Measurements from ENCODE around the gene CLDND2. TPM values are rescaled to one million over a fixed set of nuclear protein-coding genes. Genes with fewer than 3 reads are reported as not detected.
A peak's percentile ranks its signal among the peaks of the same experiment; 100 is the strongest.
"Not testable (repeated sequence)": the region's sequence is repeated elsewhere in the genome, so short reads cannot be mapped to it uniquely, and the experiment has no call there.

Gene CLDND2
- not detected for total RNA-seq

- DNase-seq, result no peak
Observed at GRCh38 chr19:51368366-51369282, at the start of gene CLDND2. TSS of gene CLDND2 (minus strand) at chr19:51369003. CDS start at chr19:51368577, 426 bp downstream.

- DNase-seq, result no peak
Observed at GRCh38 chr19:51417810-51418157, 49.0 kb upstream of the CLDND2 start.

GRCh38 chr19:51417107-51417809, 48.5 kb upstream of the CLDND2 start, which contains the start of gene SIGLEC10:
TSS of gene SIGLEC10 (minus strand) at chr19:51417642. CDS start at chr19:51417581, 61 bp downstream.
- no peak for DNase-seq

GRCh38 chr19:51416422-51416821, 47.6 kb upstream of the CLDND2 start:
- not testable (repeated sequence) for DNase-seq

GRCh38 chr19:51415187-51415586, 46.4 kb upstream of the CLDND2 start:
- DNase-seq, result no peak

- no peak for DNase-seq
Observed at GRCh38 chr19:51410950-51411748, 42.3 kb upstream of the CLDND2 start.

GRCh38 chr19:51407511-51408131, 38.8 kb upstream of the CLDND2 start:
- no peak for DNase-seq

- no peak for DNase-seq
Observed at GRCh38 chr19:51402117-51402516, 33.3 kb upstream of the CLDND2 start.

- not testable (repeated sequence) for DNase-seq
Observed at GRCh38 chr19:51399936-51400335, 31.1 kb upstream of the CLDND2 start.

- no peak for DNase-seq
Observed at GRCh38 chr19:51399231-51399630, 30.4 kb upstream of the CLDND2 start.

- DNase-seq, result no peak
Observed at GRCh38 chr19:51398096-51398704, 29.4 kb upstream of the CLDND2 start.

GRCh38 chr19:51397453-51397852, 28.6 kb upstream of the CLDND2 start:
- not testable (repeated sequence) for DNase-seq

- DNase-seq, result no peak
Observed at GRCh38 chr19:51396175-51396574, 27.4 kb upstream of the CLDND2 start.

- peak; percentile 90 for DNase-seq
Observed at GRCh38 chr19:51394050-51394836, 25.4 kb upstream of the CLDND2 start.

- DNase-seq, result no peak
Observed at GRCh38 chr19:51392701-51393100, 23.9 kb upstream of the CLDND2 start.

GRCh38 chr19:51391073-51391611, 22.3 kb upstream of the CLDND2 start:
- DNase-seq, result no peak

GRCh38 chr19:51389143-51389542, 20.3 kb upstream of the CLDND2 start:
- no peak for DNase-seq

- DNase-seq, result no peak
Observed at GRCh38 chr19:51387924-51388389, 19.2 kb upstream of the CLDND2 start, which contains the start of gene LIM2. TSS of gene LIM2 (minus strand) at chr19:51387974. CDS start at chr19:51387443, 531 bp downstream.

- DNase-seq, result no peak
Observed at GRCh38 chr19:51386882-51387520, 18.2 kb upstream of the CLDND2 start.

- no peak for DNase-seq
Observed at GRCh38 chr19:51382004-51382403, 13.2 kb upstream of the CLDND2 start.

Data from occipital lobe (tissue), 2 donors.